ENCODE data around the gene WFDC9. TPM values are rescaled to one million over a fixed set of nuclear protein-coding genes. Genes with fewer than 3 reads are reported as not detected.

WFDC9 gene
- total RNA-seq, 1 experiment from 2014 or later: not detected

DNA sequence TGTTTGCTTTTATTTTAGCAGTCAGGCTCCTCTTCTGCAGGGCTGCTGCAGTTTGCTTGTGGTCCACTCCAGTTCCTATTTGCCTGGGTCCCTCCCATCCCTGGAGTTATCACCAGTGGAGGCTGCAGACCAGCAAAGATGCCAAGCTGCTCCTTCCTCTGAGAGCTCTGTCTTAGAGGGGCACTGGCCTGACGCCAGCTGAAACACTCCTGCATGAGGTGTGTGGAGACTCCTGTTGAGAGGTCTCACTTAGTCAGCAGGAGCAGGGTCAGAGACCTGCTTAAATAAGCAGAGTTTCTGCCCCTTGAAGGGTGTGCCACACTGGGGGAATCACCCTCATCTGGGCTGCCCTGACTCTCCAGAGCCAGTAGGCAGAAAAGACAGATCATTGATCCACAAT, 35.8 kb downstream of the WFDC9 start:
- H2AK5ac ChIP-seq (ENCODE audit: insufficient read length, low read length): no peak overlapping the region
- H2AFZ ChIP-seq (ENCODE audit: low read length): no peak overlapping the region
- H3K27ac ChIP-seq (ENCODE audit: insufficient read length, low read depth, low read length): no peak overlapping the region
- H4K8ac ChIP-seq (replicated peaks; ENCODE audit: insufficient read length, low read depth, low read length): no peak overlapping the region
- no peak overlapping the region for H3K56ac ChIP-seq (ENCODE audit: insufficient read length, low read depth, low read length)
- no peak overlapping the region for H4K5ac ChIP-seq (ENCODE audit: insufficient read length, low read depth, low read length)
- Mint-ChIP-seq H3K36me3 (ENCODE audit: insufficient read depth in 1 of 3, low read depth in 3 of 3) (peaks cover 0 to 5% (median 2%) of the 10 kb centered on the region in 3 experiments; a peak in 3 of 7 replicates), H3K4me1 (no peaks in the 10 kb centered on the region), H3K4me3 (no peak overlapping the region), H3K27me3 (ENCODE audit: low read depth) (no peaks in the 10 kb centered on the region; the same call in 1 of the 2 replicates), H3K27ac (no peak overlapping the region), H3K9me3 (peaks cover 4 to 12% of the 10 kb centered on the region in 2 experiments; a peak in 4 of 5 replicates)
- H2BK20ac ChIP-seq (ENCODE audit: low read depth, low read length, poor library complexity, severe bottlenecking): no peak overlapping the region
- H2BK5ac ChIP-seq (ENCODE audit: insufficient read length, low read length): no peak overlapping the region
- no peak overlapping the region for H4K91ac ChIP-seq (ENCODE audit: insufficient read length, low read depth, low read length)
- H3K9me3 ChIP-seq (ENCODE audit: control insufficient read depth, low read depth, low read length): no peaks in the 10 kb centered on the region
- no peak overlapping the region for H3K18ac ChIP-seq (ENCODE audit: insufficient read length, low read depth, low read length)
- DNase-seq: no peak
- no peaks in the 10 kb centered on the region for H3K4me1 ChIP-seq (ENCODE audit: insufficient read depth, low read length)
- H3T11ph ChIP-seq (ENCODE audit: low read length): no peak overlapping the region
- no peaks in the 10 kb centered on the region for H4K20me1 ChIP-seq (ENCODE audit: control insufficient read depth, insufficient read depth, insufficient read length)
- no peak overlapping the region for H2BK120ac ChIP-seq (ENCODE audit: low read depth, low read length, poor library complexity, severe bottlenecking)
- H3K14ac ChIP-seq (ENCODE audit: insufficient read depth, low read length): no peak overlapping the region
- no peak overlapping the region for H2BK15ac ChIP-seq (ENCODE audit: low read depth, low read length)
- no peak overlapping the region for H2BK12ac ChIP-seq (ENCODE audit: insufficient read length, low read depth, low read length)
- no peak overlapping the region for H3K4me2 ChIP-seq (ENCODE audit: insufficient read depth, insufficient read length, low read length)
- no peaks in the 10 kb centered on the region for H3K79me1 ChIP-seq (ENCODE audit: insufficient read depth, low read depth, low read length, poor library complexity, severe bottlenecking)
- TF ChIP-seq, protein P1, sequence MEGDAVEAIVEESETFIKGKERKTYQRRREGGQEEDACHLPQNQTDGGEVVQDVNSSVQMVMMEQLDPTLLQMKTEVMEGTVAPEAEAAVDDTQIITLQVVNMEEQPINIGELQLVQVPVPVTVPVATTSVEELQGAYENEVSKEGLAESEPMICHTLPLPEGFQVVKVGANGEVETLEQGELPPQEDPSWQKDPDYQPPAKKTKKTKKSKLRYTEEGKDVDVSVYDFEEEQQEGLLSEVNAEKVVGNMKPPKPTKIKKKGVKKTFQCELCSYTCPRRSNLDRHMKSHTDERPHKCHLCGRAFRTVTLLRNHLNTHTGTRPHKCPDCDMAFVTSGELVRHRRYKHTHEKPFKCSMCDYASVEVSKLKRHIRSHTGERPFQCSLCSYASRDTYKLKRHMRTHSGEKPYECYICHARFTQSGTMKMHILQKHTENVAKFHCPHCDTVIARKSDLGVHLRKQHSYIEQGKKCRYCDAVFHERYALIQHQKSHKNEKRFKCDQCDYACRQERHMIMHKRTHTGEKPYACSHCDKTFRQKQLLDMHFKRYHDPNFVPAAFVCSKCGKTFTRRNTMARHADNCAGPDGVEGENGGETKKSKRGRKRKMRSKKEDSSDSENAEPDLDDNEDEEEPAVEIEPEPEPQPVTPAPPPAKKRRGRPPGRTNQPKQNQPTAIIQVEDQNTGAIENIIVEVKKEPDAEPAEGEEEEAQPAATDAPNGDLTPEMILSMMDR (conservative IDR thresholded peaks at IDR 0.05): no peak
- H3K23ac ChIP-seq (ENCODE audit: insufficient read length, low read depth, low read length): no peak overlapping the region
- no peaks in the 10 kb centered on the region for H3K23me2 ChIP-seq (ENCODE audit: insufficient read length, low read depth, low read length, poor library complexity, severe bottlenecking)
- WGBS (ENCODE audit: extremely low coverage, insufficient read length, low lambda C conversion rate): no CpG with 5 or more reads among the region's 1 CpG
- no peak overlapping the region for H3K9ac ChIP-seq (ENCODE audit: extremely low read depth, insufficient read length, low read length)
- H3K79me2 ChIP-seq (ENCODE audit: insufficient read depth, low read length): no peaks in the 10 kb centered on the region
- H3K4ac ChIP-seq (ENCODE audit: low read depth, low read length): no peak overlapping the region
- H3K27me3 ChIP-seq (ENCODE audit: insufficient read depth, low read length): no peaks in the 10 kb centered on the region
